C4-2B (cell line): ENCODE results near the gene PCNX3.

ENCODE experiments used
- CTCF ChIP-seq: fragments of 450-650 bp; conservative IDR thresholded peaks from 2 replicates; pipeline ENCODE4 v1.5.1; 2017; ENCODE audit warnings: mild to moderate bottlenecking
- ZFX ChIP-seq: fragments of 450-650 bp; IDR thresholded peaks from 2 replicates; pipeline ENCODE4 v1.6.1; 2017

DNA sequence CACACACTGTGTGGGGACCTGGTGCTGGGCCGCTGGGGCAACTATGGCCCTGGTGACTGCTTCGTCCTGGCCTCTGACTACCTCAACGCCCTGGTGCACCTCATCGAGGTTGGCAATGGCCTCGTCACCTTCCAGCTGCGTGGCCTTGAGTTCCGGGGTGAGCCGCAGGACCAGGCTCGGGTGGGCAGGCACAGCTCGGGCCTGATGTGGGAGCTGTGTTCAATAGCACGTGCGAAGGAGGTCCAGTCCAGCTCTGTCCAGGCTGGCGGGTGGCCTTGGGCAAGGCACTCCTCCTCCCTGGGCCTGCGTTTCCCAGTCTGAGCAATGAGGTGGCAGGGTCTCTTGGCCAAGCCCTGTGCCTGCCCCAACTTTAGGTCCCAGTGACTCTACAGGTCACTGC lies 14.0 kb downstream of the PCNX3 start:
- TF ChIP-seq CTCF (no peak), ZFX (no peak)
